ENCODE results near the gene STK35. TPM values are rescaled to one million over a fixed set of nuclear protein-coding genes. Genes with fewer than 3 reads are reported as not detected.

The STK35 gene
- total and polyA plus RNA-seq, 2 experiments from 2014 or later: 14.2 to 22.9 TPM

GRCh38 chr20:2109425-2110210 lies 8.0 kb downstream of the STK35 start:
- Histone ChIP-seq H2AFZ (no peak overlapping the region), H4K20me1 (ENCODE audit: insufficient read depth, poor library complexity, severe bottlenecking) (peaks cover 99% of the 10 kb centered on the region), H3K4me3 (no peak overlapping the region), H3K27me3 (no peaks in the 10 kb centered on the region), H3K79me2 (peaks cover 100% of the 10 kb centered on the region), H3K4me1 (ENCODE audit: insufficient read depth) (peaks cover 32% of the 10 kb centered on the region), H3K4me2 (peak overlapping the region; percentile 28), H3K9me3 (ENCODE audit: low read depth) (no peaks in the 10 kb centered on the region), H3K36me3 (replicated peaks; ENCODE audit: insufficient read depth, low read depth) (no peaks in the 10 kb centered on the region), H3K9me2 (replicated peaks; ENCODE audit: insufficient read depth) (no peaks in the 10 kb centered on the region), H3K27ac (peak overlapping the region; percentile 22)
- 80% methylated on average over 6 of the region's 6 CpGs for WGBS (ENCODE audit: low lambda C conversion rate, missing lambda C conversion rate)
- DNase-seq (ENCODE audit: low spot score): peak; percentile 47
- TF ChIP-seq EZH2phosphoT487 (IDR thresholded peaks at IDR 0.05; ENCODE audit: low read depth, severe bottlenecking, unreplicated experiment): no peak
- TF ChIP-seq, protein P1, sequence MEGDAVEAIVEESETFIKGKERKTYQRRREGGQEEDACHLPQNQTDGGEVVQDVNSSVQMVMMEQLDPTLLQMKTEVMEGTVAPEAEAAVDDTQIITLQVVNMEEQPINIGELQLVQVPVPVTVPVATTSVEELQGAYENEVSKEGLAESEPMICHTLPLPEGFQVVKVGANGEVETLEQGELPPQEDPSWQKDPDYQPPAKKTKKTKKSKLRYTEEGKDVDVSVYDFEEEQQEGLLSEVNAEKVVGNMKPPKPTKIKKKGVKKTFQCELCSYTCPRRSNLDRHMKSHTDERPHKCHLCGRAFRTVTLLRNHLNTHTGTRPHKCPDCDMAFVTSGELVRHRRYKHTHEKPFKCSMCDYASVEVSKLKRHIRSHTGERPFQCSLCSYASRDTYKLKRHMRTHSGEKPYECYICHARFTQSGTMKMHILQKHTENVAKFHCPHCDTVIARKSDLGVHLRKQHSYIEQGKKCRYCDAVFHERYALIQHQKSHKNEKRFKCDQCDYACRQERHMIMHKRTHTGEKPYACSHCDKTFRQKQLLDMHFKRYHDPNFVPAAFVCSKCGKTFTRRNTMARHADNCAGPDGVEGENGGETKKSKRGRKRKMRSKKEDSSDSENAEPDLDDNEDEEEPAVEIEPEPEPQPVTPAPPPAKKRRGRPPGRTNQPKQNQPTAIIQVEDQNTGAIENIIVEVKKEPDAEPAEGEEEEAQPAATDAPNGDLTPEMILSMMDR (IDR thresholded peaks at IDR 0.05; ENCODE audit: poor library complexity): no peak
- TF ChIP-seq EZH2 (IDR thresholded peaks at IDR 0.05; ENCODE audit: borderline replicate concordance): no peak

- Histone ChIP-seq H3K9me3 (ENCODE audit: low read depth) (no peaks in the 10 kb centered on the region), H3K79me2 (peaks cover 100% of the 10 kb centered on the region)
These were observed 11.3 kb downstream of the STK35 start for GRCh38 chr20:2112910-2113309.

GRCh38 chr20:2114127-2114959 lies 12.7 kb downstream of the STK35 start:
- H3K9me3 ChIP-seq (ENCODE audit: low read depth): no peaks in the 10 kb centered on the region
- no peaks in the 10 kb centered on the region for H3K27me3 ChIP-seq
- TF ChIP-seq EZH2phosphoT487 (IDR thresholded peaks at IDR 0.05; ENCODE audit: low read depth, severe bottlenecking, unreplicated experiment): no peak
- TF ChIP-seq, protein P1 (IDR thresholded peaks at IDR 0.05; ENCODE audit: poor library complexity): no peak
- TF ChIP-seq EZH2 (IDR thresholded peaks at IDR 0.05; ENCODE audit: borderline replicate concordance): no peak
- peaks cover 6% of the 10 kb centered on the region for H3K4me1 ChIP-seq (ENCODE audit: insufficient read depth)
- no peak overlapping the region for H3K4me3 ChIP-seq
- H3K4me2 ChIP-seq: no peak overlapping the region
- H4K20me1 ChIP-seq (ENCODE audit: insufficient read depth, poor library complexity, severe bottlenecking): peaks cover 96% of the 10 kb centered on the region
- no peaks in the 10 kb centered on the region for H3K9me2 ChIP-seq (replicated peaks; ENCODE audit: insufficient read depth)
- H3K79me2 ChIP-seq: peaks cover 100% of the 10 kb centered on the region
- 86% methylated on average over 9 of the region's 9 CpGs for WGBS (ENCODE audit: low lambda C conversion rate, missing lambda C conversion rate)
- DNase-seq (ENCODE audit: low spot score): no peak
- no peaks in the 10 kb centered on the region for H3K36me3 ChIP-seq (replicated peaks; ENCODE audit: insufficient read depth, low read depth)
- no peak overlapping the region for H2AFZ ChIP-seq
- peak overlapping the region; percentile 20 for H3K27ac ChIP-seq

More at GRCh38 chr20:2112910-2113309, 11.3 kb downstream of the STK35 start:
- no peaks in the 10 kb centered on the region for H3K36me3 ChIP-seq (replicated peaks; ENCODE audit: insufficient read depth, low read depth)
- H3K27ac ChIP-seq: no peak overlapping the region
- H3K9me2 ChIP-seq (replicated peaks; ENCODE audit: insufficient read depth): no peaks in the 10 kb centered on the region
- H3K4me1 ChIP-seq (ENCODE audit: insufficient read depth): peaks cover 18% of the 10 kb centered on the region
- no peak overlapping the region for H3K4me2 ChIP-seq
- H3K4me3 ChIP-seq: no peak overlapping the region
- 95% methylated on average over 4 of the region's 4 CpGs for WGBS (ENCODE audit: low lambda C conversion rate, missing lambda C conversion rate)
- no peak for DNase-seq (ENCODE audit: low spot score)
- H2AFZ ChIP-seq: no peak overlapping the region
- TF ChIP-seq EZH2 (IDR thresholded peaks at IDR 0.05; ENCODE audit: borderline replicate concordance) (no peak), EZH2phosphoT487 (IDR thresholded peaks at IDR 0.05; ENCODE audit: low read depth, severe bottlenecking, unreplicated experiment) (no peak)
- TF ChIP-seq, protein P1 (IDR thresholded peaks at IDR 0.05; ENCODE audit: poor library complexity): no peak
- no peaks in the 10 kb centered on the region for H3K27me3 ChIP-seq
- peaks cover 95% of the 10 kb centered on the region for H4K20me1 ChIP-seq (ENCODE audit: insufficient read depth, poor library complexity, severe bottlenecking)
